Measurements from ENCODE around the gene CCR9.

- TF ChIP-seq TAF1 (IDR thresholded peaks at IDR 0.05; ENCODE audit: low read depth) = no peak
- no peak for TF ChIP-seq EGR1 (IDR thresholded peaks at IDR 0.05)
- no peak for TF ChIP-seq USF1 (IDR thresholded peaks at IDR 0.05)
- TF ChIP-seq MAX (IDR thresholded peaks at IDR 0.05) = no peak
- no peak for TF ChIP-seq TCF12 (IDR thresholded peaks at IDR 0.05; ENCODE audit: low read depth)
- no peak for TF ChIP-seq EP300 (IDR thresholded peaks at IDR 0.05; ENCODE audit: borderline replicate concordance)
- no peak for TF ChIP-seq ZBTB7A (IDR thresholded peaks at IDR 0.05; ENCODE audit: low read depth)
- TF ChIP-seq FOXM1 (IDR thresholded peaks at IDR 0.05; ENCODE audit: borderline replicate concordance, low read depth) = no peak
- TF ChIP-seq NFIC (IDR thresholded peaks at IDR 0.05) = no peak
- no peak for TF ChIP-seq CEBPB (IDR thresholded peaks at IDR 0.05)
- TF ChIP-seq TEAD4 (IDR thresholded peaks at IDR 0.05) = no peak
- TF ChIP-seq REST (IDR thresholded peaks at IDR 0.05; ENCODE audit: low read depth) = no peak
- TF ChIP-seq RAD21 (IDR thresholded peaks at IDR 0.05; ENCODE audit: low read depth) = no peak
Observed at GRCh38 chr3:45944830-45945620, 58.7 kb downstream of the CCR9 start.
